A549 (cell line): ENCODE data around the gene HES6.

Source experiments
- CTCF ChIP-seq: fragments of >200 bp; sonication (Bioruptor Twin); formaldehyde crosslinking; IDR thresholded peaks from 3 replicates; pipeline ENCODE4 v1.5.1; 2016
- EP300 ChIP-seq, 2 experiments: fragments of >200 bp; sonication (Bioruptor Twin); formaldehyde crosslinking; IDR thresholded peaks; 2 replicates in 1 of 2; 3 replicates in 1 of 2; pipeline ENCODE4 v1.6.1; 2016 to 2017
- JUN ChIP-seq, 2 experiments: fragments of >200 bp; sonication (Bioruptor Twin); formaldehyde crosslinking; IDR thresholded peaks; 2 replicates in 1 of 2; 3 replicates in 1 of 2; pipeline ENCODE4 v1.6.1; 2016 to 2017
- JUNB ChIP-seq: fragments of >200 bp; sonication (Bioruptor Twin); formaldehyde crosslinking; IDR thresholded peaks from 2 replicates; pipeline ENCODE4 v1.6.1; 2016
- REST ChIP-seq: fragments of 200-600 bp; sonication (generic); IDR thresholded peaks from 2 replicates; pipeline ENCODE4 v1.6.1; 2016; ENCODE audit warnings: antibody characterized with exemption, mild to moderate bottlenecking, moderate library complexity

- TF ChIP-seq REST: no peak
- peak in 1 of 2 experiments; percentile 11; a peak in 2 of 5 replicates for TF ChIP-seq JUN (IDR thresholded peaks at IDR 0.05)
- no peak for TF ChIP-seq CTCF
- no peak for TF ChIP-seq EP300 (IDR thresholded peaks at IDR 0.05)
- no peak for TF ChIP-seq JUNB
Measured at GRCh38 chr2:238286095-238286494, 46.3 kb upstream of the HES6 start.
